Parathyroid adenoma (tissue), 2 donors: ENCODE data around the gene EIF4ENIF1.
"Not testable (repeated sequence)": the region's sequence is repeated elsewhere in the genome, so short reads cannot be mapped to it uniquely, and the experiment has no call there.

Experiments used
- H2AFZ ChIP-seq: fragments of 300-600 bp; sonication (generic); one replicate; pipeline ENCODE4 v1.7.0; 2017; ENCODE audit warnings: antibody characterized with exemption, mild to moderate bottlenecking
- H3K27ac ChIP-seq: fragments of 300-600 bp; sonication (generic); one replicate; pipeline ENCODE4 v1.7.0; 2017
- H3K27me3 ChIP-seq: fragments of 300-600 bp; sonication (generic); one replicate; pipeline ENCODE4 v1.7.0; 2017; ENCODE audit warnings: low read length; ENCODE audit not compliant: control insufficient read depth, insufficient read depth
- H3K36me3 ChIP-seq: fragments of 300-600 bp; sonication (generic); one replicate; pipeline ENCODE4 v1.7.0; 2017; ENCODE audit warnings: low read length; ENCODE audit not compliant: control insufficient read depth, insufficient read depth
- H3K4me1 ChIP-seq: fragments of 300-600 bp; sonication (generic); one replicate; pipeline ENCODE4 v1.7.0; 2017; ENCODE audit warnings: control low read depth
- H3K4me2 ChIP-seq: fragments of 300-600 bp; sonication (generic); one replicate; pipeline ENCODE4 v1.7.0; 2017; ENCODE audit warnings: low read length
- H3K4me3 ChIP-seq: fragments of 300-600 bp; sonication (generic); one replicate; pipeline ENCODE4 v1.7.0; 2017; ENCODE audit warnings: low read depth, low read length
- H3K79me2 ChIP-seq: fragments of 300-600 bp; sonication (generic); one replicate; pipeline ENCODE4 v1.7.0; 2017; ENCODE audit warnings: control low read depth
- H3K9ac ChIP-seq: fragments of 300-600 bp; sonication (generic); one replicate; pipeline ENCODE4 v1.7.0; 2017; ENCODE audit warnings: mild to moderate bottlenecking
- H3K9me3 ChIP-seq: fragments of 300-600 bp; sonication (generic); one replicate; pipeline ENCODE4 v1.7.0; 2017; ENCODE audit warnings: low read length; ENCODE audit not compliant: control insufficient read depth
- CTCF ChIP-seq: fragments of 300-600 bp; sonication (generic); IDR thresholded peaks from one replicate; pipeline ENCODE4 v1.7.0; 2017; ENCODE audit warnings: antibody characterized with exemption, mild to moderate bottlenecking
- donor health status: primary hyperparathyroidism.

The EIF4ENIF1 gene

GRCh38 chr22:31488988-31489617 is 539 bp downstream of the EIF4ENIF1 start:
- H3K79me2 ChIP-seq = peaks cover under 1% of the 10 kb centered on the region
- peak overlapping the region; percentile 74 for H2AFZ ChIP-seq
- no peaks in the 10 kb centered on the region for H3K27me3 ChIP-seq
- H3K4me2 ChIP-seq = peak overlapping the region; percentile 72
- no peaks in the 10 kb centered on the region for H3K4me1 ChIP-seq
- H3K4me3 ChIP-seq = peak overlapping the region; percentile 74
- H3K9ac ChIP-seq = no peak overlapping the region
- peak overlapping the region; percentile 16 for H3K27ac ChIP-seq
- no peak for TF ChIP-seq CTCF
- H3K36me3 ChIP-seq = no peaks in the 10 kb centered on the region
- H3K9me3 ChIP-seq = no peaks in the 10 kb centered on the region

- Histone ChIP-seq H3K4me2 (peak overlapping the region; percentile 72), H3K9me3 (no peaks in the 10 kb centered on the region), H3K9ac (no peak overlapping the region)
These were observed 1.2 kb downstream of the EIF4ENIF1 start for GRCh38 chr22:31488346-31488883.

GRCh38 chr22:31486951-31487350 is 2.7 kb downstream of the EIF4ENIF1 start:
- no peaks in the 10 kb centered on the region for H3K4me1 ChIP-seq
- H3K79me2 ChIP-seq = peaks cover 10% of the 10 kb centered on the region
- no peak for TF ChIP-seq CTCF
- no peak overlapping the region for H3K9ac ChIP-seq
- no peak overlapping the region for H2AFZ ChIP-seq
- H3K27me3 ChIP-seq = no peaks in the 10 kb centered on the region
- H3K36me3 ChIP-seq = no peaks in the 10 kb centered on the region
- no peak overlapping the region for H3K4me3 ChIP-seq
- no peaks in the 10 kb centered on the region for H3K9me3 ChIP-seq
- no peak overlapping the region for H3K4me2 ChIP-seq
- no peak overlapping the region for H3K27ac ChIP-seq

More at GRCh38 chr22:31488346-31488883, 1.2 kb downstream of the EIF4ENIF1 start:
- Histone ChIP-seq H3K27me3 (no peaks in the 10 kb centered on the region), H3K36me3 (no peaks in the 10 kb centered on the region), H3K27ac (peak overlapping the region; percentile 16), H2AFZ (no peak overlapping the region), H3K4me1 (no peaks in the 10 kb centered on the region), H3K79me2 (peaks cover 6% of the 10 kb centered on the region), H3K4me3 (peak overlapping the region; percentile 65)
- no peak for TF ChIP-seq CTCF

GRCh38 chr22:31486369-31486768 is 3.3 kb downstream of the EIF4ENIF1 start:
- not testable (repeated sequence) for H2AFZ ChIP-seq, H3K4me3 ChIP-seq, H3K9me3 ChIP-seq, H3K9ac ChIP-seq, H3K27ac ChIP-seq, H3K4me2 ChIP-seq, H3K4me1 ChIP-seq, H3K36me3 ChIP-seq, H3K27me3 ChIP-seq
- peaks cover 14% of the 10 kb centered on the region for H3K79me2 ChIP-seq

- not testable (repeated sequence) for H3K36me3 ChIP-seq, H3K9ac ChIP-seq, H3K4me1 ChIP-seq, H3K27ac ChIP-seq, H2AFZ ChIP-seq, H3K27me3 ChIP-seq, H3K4me3 ChIP-seq, H3K4me2 ChIP-seq, H3K9me3 ChIP-seq
- H3K79me2 ChIP-seq = peaks cover 19% of the 10 kb centered on the region
These were observed 7.2 kb downstream of the EIF4ENIF1 start for GRCh38 chr22:31482470-31482869.

- Histone ChIP-seq H3K36me3 (no peaks in the 10 kb centered on the region), H3K27ac (no peak overlapping the region), H3K9ac (no peak overlapping the region), H3K4me2 (no peak overlapping the region), H3K9me3 (no peaks in the 10 kb centered on the region), H2AFZ (no peak overlapping the region), H3K27me3 (no peaks in the 10 kb centered on the region), H3K4me1 (no peaks in the 10 kb centered on the region), H3K79me2 (peaks cover 21% of the 10 kb centered on the region), H3K4me3 (no peak overlapping the region)
- TF ChIP-seq CTCF = no peak
These were observed 8.5 kb downstream of the EIF4ENIF1 start for GRCh38 chr22:31481129-31481528.
